Tongue (tissue), 2 donors: ENCODE results near the gene TMEM178B. TPM values are rescaled to one million over a fixed set of nuclear protein-coding genes. Genes with fewer than 3 reads are reported as not detected.
A peak's percentile ranks its signal among the peaks of the same experiment; 100 is the strongest.
"Not testable (repeated sequence)": the region's sequence is repeated elsewhere in the genome, so short reads cannot be mapped to it uniquely, and the experiment has no call there.

ENCODE experiments used
- DNase-seq: peaks from one replicate; pipeline ENCODE4 v3.0.0-alpha.2; 2015
- total RNA-seq: library from RNA; depleted of rRNA; stranded (reverse); fragments of >200 nt; gene quantifications from one replicate; pipeline ENCODE4 v1.2.3, GENCODE V29; 2014

TMEM178B gene
- total RNA-seq, 1 donor from 2014 or later, result 2.5 TPM

- DNase-seq, result no peak
These were observed 315.4 kb downstream of the TMEM178B start for GRCh38 chr7:141389140-141389796.

- no peak for DNase-seq
These were observed 316.5 kb downstream of the TMEM178B start for GRCh38 chr7:141390339-141390738.

GRCh38 chr7:141393056-141393455 lies 319.2 kb downstream of the TMEM178B start:
- no peak for DNase-seq

- DNase-seq, result no peak
These were observed 323.6 kb downstream of the TMEM178B start for GRCh38 chr7:141397236-141398163.

- DNase-seq, result no peak
These were observed 326.5 kb downstream of the TMEM178B start for GRCh38 chr7:141400356-141400755.

- DNase-seq, result no peak
These were observed 328.6 kb downstream of the TMEM178B start for GRCh38 chr7:141402277-141402996.

GRCh38 chr7:141403846-141404245 lies 330.0 kb downstream of the TMEM178B start:
- not testable (repeated sequence) for DNase-seq

GRCh38 chr7:141406347-141406746 lies 332.5 kb downstream of the TMEM178B start:
- DNase-seq, result no peak

GRCh38 chr7:141407893-141408292 lies 334.0 kb downstream of the TMEM178B start:
- DNase-seq, result no peak

GRCh38 chr7:141408440-141408839 lies 334.6 kb downstream of the TMEM178B start:
- no peak for DNase-seq

- no peak for DNase-seq
These were observed 335.4 kb downstream of the TMEM178B start for GRCh38 chr7:141409219-141409618.

GRCh38 chr7:141409801-141410329 lies 336.0 kb downstream of the TMEM178B start:
- DNase-seq, result peak; percentile 34

GRCh38 chr7:141410353-141411000 lies 336.6 kb downstream of the TMEM178B start:
- no peak for DNase-seq

GRCh38 chr7:141411133-141411532 lies 337.3 kb downstream of the TMEM178B start:
- no peak for DNase-seq

GRCh38 chr7:141415999-141416398 lies 342.1 kb downstream of the TMEM178B start:
- DNase-seq, result no peak

- peak; percentile 16 for DNase-seq
These were observed 342.9 kb downstream of the TMEM178B start for GRCh38 chr7:141416650-141417270.

GRCh38 chr7:141417506-141417905 lies 343.6 kb downstream of the TMEM178B start:
- no peak for DNase-seq

GRCh38 chr7:141418066-141418465 lies 344.2 kb downstream of the TMEM178B start:
- no peak for DNase-seq

GRCh38 chr7:141421306-141421705 lies 347.4 kb downstream of the TMEM178B start:
- no peak for DNase-seq

GRCh38 chr7:141427134-141427533 lies 353.3 kb downstream of the TMEM178B start:
- no peak for DNase-seq

GRCh38 chr7:141430455-141431139 lies 356.7 kb downstream of the TMEM178B start:
- no peak for DNase-seq
